ENCODE data around the gene EXOC4.

DNA sequence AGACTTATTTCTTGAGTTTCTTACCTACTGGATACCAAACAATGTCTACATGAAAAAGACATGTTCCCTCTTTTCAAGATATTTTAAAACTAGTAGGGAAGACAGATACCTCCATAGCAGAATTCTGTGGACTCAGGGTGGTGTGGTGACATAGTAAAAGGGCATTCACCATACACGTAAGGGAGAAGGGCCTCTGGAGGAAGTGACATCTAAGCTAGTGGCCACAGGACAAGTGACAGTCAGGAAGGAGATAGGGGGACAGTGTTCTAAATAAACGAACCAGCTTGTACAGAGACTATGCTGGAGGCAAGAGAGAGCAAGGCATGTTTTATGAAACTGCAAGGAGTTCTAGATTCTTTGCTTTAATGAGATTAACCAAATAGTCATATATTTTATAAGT lies 552.5 kb downstream of the EXOC4 start:
- TF ChIP-seq, protein P1, sequence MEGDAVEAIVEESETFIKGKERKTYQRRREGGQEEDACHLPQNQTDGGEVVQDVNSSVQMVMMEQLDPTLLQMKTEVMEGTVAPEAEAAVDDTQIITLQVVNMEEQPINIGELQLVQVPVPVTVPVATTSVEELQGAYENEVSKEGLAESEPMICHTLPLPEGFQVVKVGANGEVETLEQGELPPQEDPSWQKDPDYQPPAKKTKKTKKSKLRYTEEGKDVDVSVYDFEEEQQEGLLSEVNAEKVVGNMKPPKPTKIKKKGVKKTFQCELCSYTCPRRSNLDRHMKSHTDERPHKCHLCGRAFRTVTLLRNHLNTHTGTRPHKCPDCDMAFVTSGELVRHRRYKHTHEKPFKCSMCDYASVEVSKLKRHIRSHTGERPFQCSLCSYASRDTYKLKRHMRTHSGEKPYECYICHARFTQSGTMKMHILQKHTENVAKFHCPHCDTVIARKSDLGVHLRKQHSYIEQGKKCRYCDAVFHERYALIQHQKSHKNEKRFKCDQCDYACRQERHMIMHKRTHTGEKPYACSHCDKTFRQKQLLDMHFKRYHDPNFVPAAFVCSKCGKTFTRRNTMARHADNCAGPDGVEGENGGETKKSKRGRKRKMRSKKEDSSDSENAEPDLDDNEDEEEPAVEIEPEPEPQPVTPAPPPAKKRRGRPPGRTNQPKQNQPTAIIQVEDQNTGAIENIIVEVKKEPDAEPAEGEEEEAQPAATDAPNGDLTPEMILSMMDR (IDR thresholded peaks at IDR 0.05): no peak
- TF ChIP-seq, protein P2, sequence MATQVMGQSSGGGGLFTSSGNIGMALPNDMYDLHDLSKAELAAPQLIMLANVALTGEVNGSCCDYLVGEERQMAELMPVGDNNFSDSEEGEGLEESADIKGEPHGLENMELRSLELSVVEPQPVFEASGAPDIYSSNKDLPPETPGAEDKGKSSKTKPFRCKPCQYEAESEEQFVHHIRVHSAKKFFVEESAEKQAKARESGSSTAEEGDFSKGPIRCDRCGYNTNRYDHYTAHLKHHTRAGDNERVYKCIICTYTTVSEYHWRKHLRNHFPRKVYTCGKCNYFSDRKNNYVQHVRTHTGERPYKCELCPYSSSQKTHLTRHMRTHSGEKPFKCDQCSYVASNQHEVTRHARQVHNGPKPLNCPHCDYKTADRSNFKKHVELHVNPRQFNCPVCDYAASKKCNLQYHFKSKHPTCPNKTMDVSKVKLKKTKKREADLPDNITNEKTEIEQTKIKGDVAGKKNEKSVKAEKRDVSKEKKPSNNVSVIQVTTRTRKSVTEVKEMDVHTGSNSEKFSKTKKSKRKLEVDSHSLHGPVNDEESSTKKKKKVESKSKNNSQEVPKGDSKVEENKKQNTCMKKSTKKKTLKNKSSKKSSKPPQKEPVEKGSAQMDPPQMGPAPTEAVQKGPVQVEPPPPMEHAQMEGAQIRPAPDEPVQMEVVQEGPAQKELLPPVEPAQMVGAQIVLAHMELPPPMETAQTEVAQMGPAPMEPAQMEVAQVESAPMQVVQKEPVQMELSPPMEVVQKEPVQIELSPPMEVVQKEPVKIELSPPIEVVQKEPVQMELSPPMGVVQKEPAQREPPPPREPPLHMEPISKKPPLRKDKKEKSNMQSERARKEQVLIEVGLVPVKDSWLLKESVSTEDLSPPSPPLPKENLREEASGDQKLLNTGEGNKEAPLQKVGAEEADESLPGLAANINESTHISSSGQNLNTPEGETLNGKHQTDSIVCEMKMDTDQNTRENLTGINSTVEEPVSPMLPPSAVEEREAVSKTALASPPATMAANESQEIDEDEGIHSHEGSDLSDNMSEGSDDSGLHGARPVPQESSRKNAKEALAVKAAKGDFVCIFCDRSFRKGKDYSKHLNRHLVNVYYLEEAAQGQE (IDR thresholded peaks at IDR 0.05; ENCODE audit: insufficient read depth in 1 of 2, low read depth in 2 of 2, low read length in 1 of 2): no peak

Data from Panc1 (cell line).